Neuronal stem cell (in vitro differentiated cells): ENCODE data around the gene NFE2L3.
"Not testable (repeated sequence)": the region's sequence is repeated elsewhere in the genome, so short reads cannot be mapped to it uniquely, and the experiment has no call there.

ENCODE experiments used
- DNase-seq: peaks from one replicate; pipeline ENCODE4 v3.0.0-alpha.2; 2013; ENCODE audit warnings: low spot score
- H2AFZ ChIP-seq: one replicate; pipeline ENCODE4 v1.6.1; 2013; ENCODE audit warnings: mild to moderate bottlenecking, low read length, inconsistent platforms
- H2AK5ac ChIP-seq: 2 replicates; pipeline ENCODE4 v1.6.1; 2013; ENCODE audit warnings: low read depth, mild to moderate bottlenecking, inconsistent platforms, low read length, moderate library complexity, mixed read lengths
- H2BK120ac ChIP-seq: 2 replicates; pipeline ENCODE4 v1.6.1; 2013; ENCODE audit warnings: low read depth, mild to moderate bottlenecking, inconsistent platforms, low read length, moderate library complexity, mixed read lengths
- H2BK12ac ChIP-seq: one replicate; pipeline ENCODE4 v1.6.1; 2013; ENCODE audit warnings: low read length, inconsistent platforms
- H2BK15ac ChIP-seq: 2 replicates; pipeline ENCODE4 v1.6.1; 2013; ENCODE audit warnings: mild to moderate bottlenecking, low read length, inconsistent platforms, mixed read lengths
- H2BK5ac ChIP-seq: one replicate; pipeline ENCODE4 v1.6.1; 2013; ENCODE audit warnings: inconsistent platforms, mild to moderate bottlenecking, low read length, moderate library complexity
- H3K14ac ChIP-seq: one replicate; pipeline ENCODE4 v1.6.1; 2013; ENCODE audit warnings: low read length, inconsistent platforms
- H3K18ac ChIP-seq: 2 replicates; pipeline ENCODE4 v1.6.1; 2013; ENCODE audit warnings: low read length, inconsistent platforms
- H3K23ac ChIP-seq: 2 replicates; pipeline ENCODE4 v1.6.1; 2013; ENCODE audit warnings: low read depth, mild to moderate bottlenecking, mixed read lengths, low read length, inconsistent platforms; ENCODE audit not compliant: poor library complexity
- H3K27ac ChIP-seq: replicated peaks from 3 replicates; pipeline ENCODE4 v1.5.1; 2013; ENCODE audit warnings: low read length, inconsistent platforms
- H3K27me3 ChIP-seq, 3 experiments: 2 replicates each; pipeline ENCODE4 v1.6.1; 2013; ENCODE audit warnings: low read length in 3 of 3, mild to moderate bottlenecking in 2 of 3, inconsistent platforms in 1 of 3, low read depth in 1 of 3, mixed read lengths in 1 of 3, moderate library complexity in 1 of 3; ENCODE audit not compliant: control insufficient read depth in 3 of 3, insufficient read depth in 3 of 3
- H3K36me3 ChIP-seq, 2 donors: replicated peaks in 1 of 2; 2 replicates each; pipeline ENCODE4 v1.6.1; 2013; ENCODE audit warnings: low read length in 2 of 2; ENCODE audit not compliant: control insufficient read depth in 2 of 2, insufficient read depth in 2 of 2
- H3K4ac ChIP-seq: 2 replicates; pipeline ENCODE4 v1.6.1; 2013; ENCODE audit warnings: inconsistent platforms, mild to moderate bottlenecking, low read length, moderate library complexity
- H3K4me1 ChIP-seq, 2 donors: 1 replicate in 1 of 2; 2 replicates in 1 of 2; pipeline ENCODE4 v1.6.1; 2013; ENCODE audit warnings: low read length in 2 of 2, low read depth in 1 of 2; ENCODE audit not compliant: control insufficient read depth in 2 of 2, insufficient read depth in 1 of 2
- H3K4me2 ChIP-seq: one replicate; pipeline ENCODE4 v1.6.1; 2013; ENCODE audit warnings: mild to moderate bottlenecking, low read length, inconsistent platforms; ENCODE audit not compliant: insufficient read depth, poor library complexity, severe bottlenecking
- H3K4me3 ChIP-seq, 2 donors: 2 replicates each; pipeline ENCODE4 v1.5.1; 2013; ENCODE audit warnings: low read length in 2 of 2, mild to moderate bottlenecking in 2 of 2, inconsistent platforms in 1 of 2, moderate library complexity in 1 of 2
- H3K79me1 ChIP-seq: one replicate; pipeline ENCODE4 v1.6.1; 2013; ENCODE audit warnings: low read depth, mild to moderate bottlenecking, inconsistent platforms, low read length, moderate library complexity
- H3K9ac ChIP-seq: one replicate; pipeline ENCODE4 v1.6.1; 2013; ENCODE audit warnings: mild to moderate bottlenecking, low read depth, low read length, inconsistent platforms; ENCODE audit not compliant: poor library complexity
- H3K9me3 ChIP-seq, 2 donors: replicated peaks in 1 of 2; 2 replicates each; pipeline versions ENCODE3 to v1.6.1; 2013; ENCODE audit warnings: low read length in 2 of 2, mild to moderate bottlenecking in 2 of 2, inconsistent platforms in 1 of 2, low read depth in 1 of 2, mixed read lengths in 1 of 2, moderate library complexity in 1 of 2; ENCODE audit not compliant: control insufficient read depth in 2 of 2, insufficient read depth in 1 of 2
- H4K8ac ChIP-seq: one replicate; pipeline ENCODE4 v1.6.1; 2013; ENCODE audit warnings: low read depth, mild to moderate bottlenecking, inconsistent platforms, low read length, moderate library complexity
- H4K91ac ChIP-seq: one replicate; pipeline ENCODE4 v1.6.1; 2013; ENCODE audit warnings: low read length, low read depth, mild to moderate bottlenecking, inconsistent platforms; ENCODE audit not compliant: poor library complexity
- WGBS, 2 donors: extraction: QIAGEN DNeasy Blood & Tissue Kit; methylation state at CpG; one replicate each; pipeline ENCODE4 v1.1.7; 2013; ENCODE audit warnings: missing lambda C conversion rate in 2 of 2, mixed read lengths in 1 of 2; ENCODE audit not compliant: insufficient read length in 2 of 2, insufficient replicate concordance in 1 of 2; ENCODE audit errors: extremely low coverage in 2 of 2; 5-methylcytosine and 5-hydroxymethylcytosine counted together

NFE2L3 gene

GRCh38 chr7:26191974-26192479 is 40.0 kb downstream of the NFE2L3 start:
- Histone ChIP-seq H3K18ac (no peak overlapping the region), H4K91ac (no peak overlapping the region), H4K8ac (no peak overlapping the region), H2AK5ac (no peak overlapping the region), H2BK120ac (no peak overlapping the region), H2AFZ (no peak overlapping the region), H2BK15ac (no peak overlapping the region), H3K27ac (no peak overlapping the region), H3K4ac (no peak overlapping the region), H3K79me1 (peaks cover 3% of the 10 kb centered on the region), H2BK5ac (no peak overlapping the region), H3K4me3 (no peak overlapping the region), H3K9me3 (no peaks in the 10 kb centered on the region), H3K4me1 (peaks cover 3 to 17% of the 10 kb centered on the region in 2 donors), H3K23ac (no peak overlapping the region), H2BK12ac (no peak overlapping the region), H3K36me3 (peaks cover 30 to 98% of the 10 kb centered on the region in 2 donors), H3K27me3 (no peaks in the 10 kb centered on the region), H3K4me2 (no peak overlapping the region), H3K9ac (no peak overlapping the region), H3K14ac (no peak overlapping the region)
- no CpG with 5 or more reads among the region's 1 CpG for WGBS, 2 donors
- DNase-seq, result no peak

DNA sequence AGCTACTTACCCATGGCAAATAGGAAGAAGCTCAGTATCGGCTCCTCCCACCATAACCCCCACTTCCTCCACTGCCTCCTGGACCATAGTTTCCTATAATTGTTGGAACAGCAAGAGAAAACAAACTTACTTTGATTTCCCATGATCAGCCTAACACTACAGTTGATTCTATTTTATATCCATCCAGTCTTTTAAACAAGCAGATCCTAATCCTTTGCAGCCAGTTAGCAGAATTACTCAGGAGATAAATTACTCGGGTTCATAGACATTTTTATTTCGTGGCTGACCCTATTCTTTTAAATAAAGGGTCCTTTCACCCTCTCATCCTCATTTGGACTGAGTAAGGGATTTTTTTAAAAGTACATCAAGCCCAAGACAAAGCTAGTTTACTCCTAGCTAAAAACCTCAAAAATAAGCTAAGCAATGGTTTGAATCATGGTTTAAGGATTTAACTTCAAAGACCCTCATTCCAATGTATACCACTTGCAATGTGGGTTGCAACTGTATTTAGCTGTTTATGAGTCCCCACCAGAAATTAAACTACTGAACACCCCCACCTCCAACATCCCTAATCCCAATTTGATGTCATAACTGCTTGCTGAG is 40.6 kb downstream of the NFE2L3 start:
- Histone ChIP-seq H3K36me3 (peaks cover 32 to 100% of the 10 kb centered on the region in 2 donors), H2BK120ac (no peak overlapping the region), H2BK12ac (no peak overlapping the region), H3K79me1 (peaks cover 3% of the 10 kb centered on the region), H3K4me2 (no peak overlapping the region), H3K23ac (no peak overlapping the region), H3K4me1 (peaks cover 3 to 17% of the 10 kb centered on the region in 2 donors), H3K9ac (no peak overlapping the region), H4K91ac (no peak overlapping the region), H2BK5ac (no peak overlapping the region), H2AK5ac (no peak overlapping the region), H3K18ac (no peak overlapping the region), H3K9me3 (no peaks in the 10 kb centered on the region), H3K4me3 (no peak overlapping the region), H2AFZ (no peak overlapping the region), H3K27me3 (no peaks in the 10 kb centered on the region), H3K14ac (no peak overlapping the region), H4K8ac (no peak overlapping the region), H3K4ac (no peak overlapping the region), H2BK15ac (no peak overlapping the region), H3K27ac (no peak overlapping the region)
- no CpG with 5 or more reads among the region's 3 CpGs for WGBS, 2 donors
- no peak for DNase-seq

DNA sequence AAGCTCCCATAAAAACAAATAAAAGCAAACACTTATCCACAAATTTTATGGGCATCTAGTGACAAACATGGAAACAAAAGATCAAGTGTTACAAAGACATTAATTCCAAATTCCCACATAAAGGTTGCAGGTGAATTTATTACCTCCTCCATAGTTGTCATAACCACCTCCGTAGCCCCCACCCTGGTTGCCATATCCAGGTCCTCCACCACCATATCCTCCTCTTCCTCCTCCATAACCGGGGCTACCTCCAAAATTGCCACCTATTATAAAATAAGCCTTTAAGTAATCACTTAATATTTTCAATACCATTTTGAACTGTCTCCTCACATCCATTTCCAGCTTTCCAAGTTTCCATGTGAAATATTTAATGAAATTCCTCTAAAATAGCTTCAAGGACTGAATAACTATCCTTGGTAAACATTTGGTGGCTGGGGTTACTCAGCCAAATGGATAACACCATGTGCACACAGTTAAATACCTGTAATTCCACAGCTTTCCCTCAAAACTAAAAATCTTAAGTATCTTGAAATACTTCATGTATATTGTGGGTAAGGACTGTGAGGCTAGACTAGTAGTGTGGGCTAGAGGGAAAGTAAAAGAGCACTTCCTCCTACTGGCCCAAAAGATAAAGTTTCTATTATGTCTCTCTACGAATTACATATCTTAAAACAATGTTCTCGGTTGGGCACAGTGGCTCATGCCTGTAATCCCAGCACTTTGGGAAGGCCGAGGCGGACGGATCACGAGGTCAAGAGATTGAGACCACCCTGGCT is 41.6 kb downstream of the NFE2L3 start:
- no peak overlapping the region for H3K14ac ChIP-seq
- no peak overlapping the region for H3K4me3 ChIP-seq
- no peak overlapping the region for H2BK12ac ChIP-seq
- peaks cover 3% of the 10 kb centered on the region for H3K79me1 ChIP-seq
- H3K4me1 ChIP-seq, result peaks cover 3 to 17% of the 10 kb centered on the region in 2 donors
- H4K8ac ChIP-seq, result no peak overlapping the region
- H2BK120ac ChIP-seq, result no peak overlapping the region
- H2AK5ac ChIP-seq, result no peak overlapping the region
- H2AFZ ChIP-seq, result no peak overlapping the region
- no peak overlapping the region for H2BK15ac ChIP-seq
- WGBS, 2 donors, result no CpG with 5 or more reads among the region's 8 CpGs
- DNase-seq, result no peak
- no peak overlapping the region for H3K27ac ChIP-seq
- H3K9ac ChIP-seq, result no peak overlapping the region
- H3K4ac ChIP-seq, result no peak overlapping the region
- no peak overlapping the region for H4K91ac ChIP-seq
- peak overlapping the region; percentile 3 for H3K4me2 ChIP-seq
- H3K18ac ChIP-seq, result no peak overlapping the region
- no peak overlapping the region for H3K23ac ChIP-seq
- no peak overlapping the region for H2BK5ac ChIP-seq
- peaks cover 30 to 100% of the 10 kb centered on the region in 2 donors for H3K36me3 ChIP-seq
- no peaks in the 10 kb centered on the region for H3K9me3 ChIP-seq
- no peaks in the 10 kb centered on the region for H3K27me3 ChIP-seq

DNA sequence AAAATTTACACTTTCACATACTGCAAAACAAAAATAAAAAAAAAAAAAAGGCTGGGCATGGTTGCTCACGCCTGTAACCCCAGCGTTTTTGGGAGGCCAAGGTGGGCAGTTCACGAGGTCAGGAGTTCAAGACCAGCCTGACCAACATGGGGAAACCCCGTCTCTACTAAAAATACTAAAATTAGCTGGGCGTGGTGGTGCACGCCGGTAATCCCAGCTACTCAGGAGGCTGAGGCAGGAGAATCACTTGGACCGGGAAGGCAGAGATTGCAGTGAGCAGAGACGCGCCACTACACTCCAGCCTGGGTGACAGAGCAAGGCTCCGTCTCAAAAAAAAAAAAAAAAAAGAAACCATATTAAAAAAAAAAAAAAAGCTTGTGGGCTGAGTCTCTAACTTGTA is 42.8 kb downstream of the NFE2L3 start:
- H3K27ac ChIP-seq, H3K9ac ChIP-seq, H3K9me3 ChIP-seq, H2BK5ac ChIP-seq, H2BK12ac ChIP-seq, H2AFZ ChIP-seq, H3K4me3 ChIP-seq, H4K91ac ChIP-seq, DNase-seq, H3K23ac ChIP-seq, H4K8ac ChIP-seq, H3K4me2 ChIP-seq, H3K27me3 ChIP-seq, H3K18ac ChIP-seq, H2BK120ac ChIP-seq, H3K4ac ChIP-seq, H2AK5ac ChIP-seq, H3K79me1 ChIP-seq, H3K14ac ChIP-seq, H2BK15ac ChIP-seq: not testable (repeated sequence)
- no CpG with 5 or more reads among the region's 11 CpGs for WGBS, 2 donors
- Histone ChIP-seq H3K4me1 (peaks cover 3 to 17% of the 10 kb centered on the region in 2 donors), H3K36me3 (peaks cover 32 to 99% of the 10 kb centered on the region in 2 donors)
